Vagina (tissue), 2 donors: Measurements from ENCODE around the gene LSM14A.

Experiments
- POLR2A ChIP-seq, 2 donors: fragments of 450-650 bp; IDR thresholded peaks; one replicate each; pipeline ENCODE4 v1.6.1; 2017; ENCODE audit warnings: antibody characterized with exemption in 2 of 2, mild to moderate bottlenecking in 2 of 2, moderate library complexity in 2 of 2
- POLR2AphosphoS5 ChIP-seq, 2 donors: sonication (generic); formaldehyde crosslinking; IDR thresholded peaks; one replicate each; pipeline ENCODE4 v1.9.0; 2017; ENCODE audit warnings: antibody characterized with exemption in 2 of 2, mild to moderate bottlenecking in 2 of 2, low read depth in 1 of 2; ENCODE audit not compliant: insufficient read depth in 1 of 2
- TF ChIP-seq, protein P1 (sequence below), 3 experiments: fragments of 450-650 bp in 2 of 3; fragments of 200-600 bp in 1 of 3; sonication (generic) in 1 of 3; IDR thresholded peaks; one replicate each; pipeline ENCODE4 v1.5.1; 2017 to 2019; ENCODE audit warnings: antibody characterized with exemption in 3 of 3, mild to moderate bottlenecking in 2 of 3, moderate library complexity in 2 of 3

DNA sequence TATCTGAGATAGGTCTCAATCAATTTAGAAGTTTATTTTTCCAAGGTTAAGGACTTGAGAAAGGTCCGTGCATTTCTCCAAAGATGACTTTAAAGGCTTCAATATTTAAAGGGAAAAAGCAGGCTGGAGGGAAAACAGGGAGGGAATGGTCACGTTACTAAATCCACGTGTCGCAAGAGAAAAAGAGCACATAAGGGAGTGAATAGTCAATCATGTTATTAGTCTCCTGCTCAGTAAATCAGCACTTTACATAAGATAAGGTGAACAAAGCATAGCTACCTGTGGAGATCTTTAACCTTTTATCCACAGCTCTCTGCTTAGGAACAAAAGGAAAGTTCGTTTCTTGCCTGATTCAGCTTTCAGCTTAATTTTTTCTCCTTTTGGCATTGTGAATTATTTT lies 31.3 kb upstream of the LSM14A start:
- TF ChIP-seq, protein P1, sequence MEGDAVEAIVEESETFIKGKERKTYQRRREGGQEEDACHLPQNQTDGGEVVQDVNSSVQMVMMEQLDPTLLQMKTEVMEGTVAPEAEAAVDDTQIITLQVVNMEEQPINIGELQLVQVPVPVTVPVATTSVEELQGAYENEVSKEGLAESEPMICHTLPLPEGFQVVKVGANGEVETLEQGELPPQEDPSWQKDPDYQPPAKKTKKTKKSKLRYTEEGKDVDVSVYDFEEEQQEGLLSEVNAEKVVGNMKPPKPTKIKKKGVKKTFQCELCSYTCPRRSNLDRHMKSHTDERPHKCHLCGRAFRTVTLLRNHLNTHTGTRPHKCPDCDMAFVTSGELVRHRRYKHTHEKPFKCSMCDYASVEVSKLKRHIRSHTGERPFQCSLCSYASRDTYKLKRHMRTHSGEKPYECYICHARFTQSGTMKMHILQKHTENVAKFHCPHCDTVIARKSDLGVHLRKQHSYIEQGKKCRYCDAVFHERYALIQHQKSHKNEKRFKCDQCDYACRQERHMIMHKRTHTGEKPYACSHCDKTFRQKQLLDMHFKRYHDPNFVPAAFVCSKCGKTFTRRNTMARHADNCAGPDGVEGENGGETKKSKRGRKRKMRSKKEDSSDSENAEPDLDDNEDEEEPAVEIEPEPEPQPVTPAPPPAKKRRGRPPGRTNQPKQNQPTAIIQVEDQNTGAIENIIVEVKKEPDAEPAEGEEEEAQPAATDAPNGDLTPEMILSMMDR (IDR thresholded peaks at IDR 0.05) = no peak
- no peak for TF ChIP-seq POLR2A (IDR thresholded peaks at IDR 0.05)
- TF ChIP-seq POLR2AphosphoS5 (IDR thresholded peaks at IDR 0.05; ENCODE audit: insufficient read depth in 1 of 2, low read depth in 1 of 2) = no peak
